Epithelial cell of prostate (primary cell): ENCODE data around the gene GYPA.
A peak's percentile ranks its signal among the peaks of the same experiment; 100 is the strongest.
"Not testable (repeated sequence)": the region's sequence is repeated elsewhere in the genome, so short reads cannot be mapped to it uniquely, and the experiment has no call there.

ENCODE experiments used
- DNase-seq: peaks from one replicate; pipeline ENCODE4 v3.0.0-alpha.2; 2011; ENCODE audit warnings: low read depth, low spot score
- H3K27ac ChIP-seq: fragments of 450-650 bp; 2 replicates; pipeline ENCODE4 v1.5.1; 2017; ENCODE audit warnings: mild to moderate bottlenecking

GYPA gene

DNA sequence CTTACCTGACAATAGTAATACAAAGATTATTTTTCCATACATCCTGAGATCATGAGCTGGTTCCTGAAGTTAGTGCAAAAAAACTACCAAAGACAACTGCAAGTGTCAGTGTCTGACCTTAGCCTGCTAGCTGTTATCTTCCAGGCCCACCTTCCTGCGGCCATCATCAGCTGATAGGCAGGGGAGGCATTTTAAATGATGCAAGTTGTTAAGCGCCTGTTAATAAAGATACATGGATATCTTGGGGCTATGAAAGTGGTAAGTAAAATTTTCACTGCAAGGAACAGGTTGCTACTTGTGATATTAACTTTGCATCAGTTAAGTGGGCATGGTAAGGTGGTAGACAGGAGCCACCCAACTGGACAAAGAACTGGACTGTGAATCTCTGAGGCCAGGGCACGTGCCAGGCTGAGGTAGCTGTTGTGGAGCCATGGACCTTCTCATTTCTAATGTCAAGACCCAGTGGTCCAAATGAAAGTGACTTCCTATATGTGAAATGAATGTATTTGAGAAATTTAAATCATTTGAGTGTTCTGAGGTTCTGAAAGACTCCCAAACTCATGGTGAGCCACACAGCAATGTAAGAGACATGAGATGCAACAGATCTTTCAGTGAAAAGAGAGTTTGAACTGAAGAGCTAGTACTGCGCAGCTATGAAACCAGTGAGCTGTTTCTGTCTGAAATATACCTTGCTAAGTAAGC, at the start of gene GYPA:
TSS of gene GYPA (minus strand) at position 125 of the 702 bp plus-strand sequence. CDS start at position 42, 83 bp downstream.
- not testable (repeated sequence) for DNase-seq, H3K27ac ChIP-seq

DNA sequence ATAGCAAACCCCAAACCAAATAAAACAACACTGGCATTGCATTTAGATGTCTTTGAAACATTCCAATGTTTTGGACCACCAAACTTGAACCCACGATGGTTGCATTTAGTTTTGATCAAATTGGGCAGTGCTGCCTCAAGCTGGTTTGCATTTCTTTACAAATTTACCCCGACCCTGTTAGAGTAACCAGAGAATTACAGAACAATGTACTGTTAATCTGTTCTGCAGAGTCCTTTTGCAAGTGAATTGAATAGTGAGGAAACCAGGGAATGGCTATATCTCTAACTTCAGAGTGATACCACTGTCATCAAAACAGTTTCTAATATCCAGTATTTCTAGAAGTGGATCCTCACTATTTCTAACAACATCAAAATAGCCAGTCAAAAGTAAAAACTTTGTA, 49.5 kb upstream of the GYPA start:
- no peak overlapping the region for H3K27ac ChIP-seq
- no peak for DNase-seq

DNA sequence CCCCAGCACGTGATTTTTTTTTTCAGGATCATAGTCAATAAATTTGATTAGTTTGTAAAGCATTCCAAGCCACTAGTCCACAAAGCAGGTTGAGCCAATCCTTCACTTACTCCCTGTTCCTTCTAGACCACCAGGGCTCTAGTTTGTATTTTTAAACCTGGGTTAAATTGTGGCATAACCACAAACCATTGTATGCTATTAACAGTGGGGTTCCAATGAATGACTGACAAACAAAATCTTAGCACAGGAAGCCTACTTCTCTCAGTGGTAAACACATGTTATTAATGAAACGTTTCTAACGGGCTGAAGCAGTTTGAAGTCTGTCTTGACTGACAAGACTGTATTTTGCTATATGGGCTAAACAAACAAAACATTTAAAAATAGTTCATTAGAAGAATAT, 48.6 kb upstream of the GYPA start:
- DNase-seq = no peak
- H3K27ac ChIP-seq = no peak overlapping the region

DNA sequence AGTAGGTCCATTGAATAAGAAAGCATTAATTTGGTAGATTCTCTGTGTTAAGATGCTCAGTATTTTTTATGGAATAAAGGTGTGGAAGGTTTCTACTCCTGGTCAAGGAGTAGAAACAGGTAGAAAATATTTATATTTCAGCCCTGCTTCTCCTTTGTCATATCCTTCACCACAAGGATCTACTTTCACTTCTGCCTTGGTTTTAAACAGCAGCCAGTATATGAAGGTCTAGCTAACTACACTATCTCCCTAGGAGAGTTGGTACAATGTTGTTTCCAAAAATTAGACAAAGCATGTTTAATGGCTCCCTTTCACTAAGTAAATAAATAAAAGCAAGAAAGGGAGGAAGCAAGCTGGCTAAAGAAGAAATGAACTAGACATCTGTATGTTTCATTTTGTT, 44.6 kb upstream of the GYPA start:
- no peak overlapping the region for H3K27ac ChIP-seq
- DNase-seq = no peak

DNA sequence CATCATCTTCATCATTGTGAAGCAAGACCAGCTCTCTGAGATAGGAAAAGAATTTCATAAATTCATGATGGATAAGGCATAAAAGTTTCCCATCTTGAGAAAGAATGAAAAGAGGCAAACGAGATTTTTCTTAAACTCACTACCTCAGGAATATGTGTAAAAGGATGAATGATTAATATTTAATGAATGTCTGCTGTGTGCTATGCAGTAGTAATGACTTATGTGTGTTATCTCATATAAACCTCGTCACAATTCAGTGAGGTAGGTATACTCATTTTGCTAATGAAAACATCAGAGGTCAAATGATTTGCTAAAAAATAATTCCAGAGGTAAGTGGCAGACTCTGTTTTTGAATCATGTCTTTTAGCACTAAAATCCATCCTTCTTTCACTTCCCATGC, 42.6 kb upstream of the GYPA start:
- DNase-seq = no peak

DNA sequence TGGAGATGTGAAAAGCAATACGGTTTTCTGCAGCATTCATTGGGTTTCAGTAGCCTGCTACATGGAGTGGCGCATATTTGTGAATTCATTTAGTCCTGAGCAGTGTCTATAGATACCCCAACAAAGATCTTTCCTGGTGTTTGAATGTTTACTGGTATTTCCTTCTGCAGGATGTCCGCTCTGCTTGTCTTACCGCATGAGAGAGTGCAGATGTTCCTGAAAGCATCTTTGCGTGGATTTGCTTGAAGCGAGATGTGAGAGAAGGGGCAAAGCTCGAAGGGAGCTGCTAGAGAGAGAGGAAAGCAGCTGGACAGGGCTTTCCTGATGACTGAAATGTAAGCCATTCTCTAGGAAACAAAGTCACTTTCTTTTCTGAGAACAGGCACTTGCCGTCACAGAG, 40.9 kb upstream of the GYPA start:
- no peak for DNase-seq
- H3K27ac ChIP-seq = no peak overlapping the region

More for the DNA sequence above, 42.6 kb upstream of the GYPA start:
- no peak overlapping the region for H3K27ac ChIP-seq

DNA sequence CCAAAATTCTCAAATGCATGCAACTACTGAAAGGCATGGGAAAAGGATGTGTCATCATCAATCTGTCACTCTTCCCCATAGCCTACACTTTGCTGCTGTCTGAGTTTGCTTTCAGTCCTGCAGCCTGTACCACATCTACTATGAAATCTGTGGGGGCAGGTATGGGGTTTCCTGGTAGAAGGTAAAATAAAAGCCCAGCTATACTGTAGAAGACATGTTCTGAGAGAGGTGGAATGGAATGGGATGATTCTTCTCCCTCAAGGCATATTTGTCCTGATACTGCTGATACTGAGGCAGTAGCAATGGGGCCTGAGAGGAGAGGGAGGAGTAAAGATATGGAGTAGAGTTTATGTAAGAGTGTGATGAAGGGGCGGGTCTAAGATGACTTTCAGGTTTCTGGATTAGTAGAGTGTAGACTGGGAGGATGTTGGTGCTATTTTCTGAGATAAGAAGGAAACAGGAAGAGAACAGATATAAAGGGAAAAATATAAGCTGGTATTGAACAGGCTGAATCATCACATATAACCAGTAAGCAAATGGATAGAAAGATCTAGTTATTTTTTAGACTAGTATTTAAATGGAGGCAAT, 38.7 kb upstream of the GYPA start:
- H3K27ac ChIP-seq = no peak overlapping the region
- peak; percentile 10 for DNase-seq

DNA sequence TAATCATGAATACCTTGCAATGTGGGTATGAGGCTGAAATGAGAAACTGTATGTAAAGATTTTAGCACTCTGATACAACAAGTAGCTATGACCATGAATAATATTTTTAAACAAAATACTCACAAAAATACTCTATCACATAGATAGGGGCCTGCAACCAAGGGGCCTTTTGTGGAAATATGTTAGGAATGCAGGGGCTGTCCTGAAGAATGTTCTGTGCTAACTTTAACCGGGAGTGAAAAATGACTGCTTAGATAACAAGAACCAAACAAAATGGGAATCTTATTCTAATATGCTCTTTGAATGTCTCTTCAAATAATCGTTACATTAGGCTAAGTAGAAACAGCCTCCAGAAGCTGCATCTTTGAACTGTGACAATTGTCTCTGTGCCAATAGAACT, 37.9 kb upstream of the GYPA start:
- no peak overlapping the region for H3K27ac ChIP-seq
- DNase-seq = no peak

DNA sequence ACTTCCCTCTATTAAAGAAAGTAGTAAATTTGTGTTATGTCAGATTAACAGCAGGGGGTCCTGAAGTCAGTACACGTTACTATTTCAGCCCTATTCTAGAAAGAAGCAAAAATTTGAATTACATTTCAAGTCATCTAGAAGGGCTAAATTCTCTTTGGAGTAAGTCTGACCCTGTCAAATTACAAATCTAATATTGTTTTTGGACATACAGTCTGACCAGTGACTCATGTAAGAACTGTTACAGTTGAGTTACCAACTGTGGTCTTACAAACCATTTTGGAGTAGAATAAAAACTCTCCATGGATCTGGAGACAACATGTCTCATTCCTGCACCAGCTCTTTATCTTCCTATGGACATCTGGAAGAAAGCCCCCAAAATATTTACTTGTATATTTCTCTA, 36.0 kb upstream of the GYPA start:
- DNase-seq = no peak
- no peak overlapping the region for H3K27ac ChIP-seq

DNA sequence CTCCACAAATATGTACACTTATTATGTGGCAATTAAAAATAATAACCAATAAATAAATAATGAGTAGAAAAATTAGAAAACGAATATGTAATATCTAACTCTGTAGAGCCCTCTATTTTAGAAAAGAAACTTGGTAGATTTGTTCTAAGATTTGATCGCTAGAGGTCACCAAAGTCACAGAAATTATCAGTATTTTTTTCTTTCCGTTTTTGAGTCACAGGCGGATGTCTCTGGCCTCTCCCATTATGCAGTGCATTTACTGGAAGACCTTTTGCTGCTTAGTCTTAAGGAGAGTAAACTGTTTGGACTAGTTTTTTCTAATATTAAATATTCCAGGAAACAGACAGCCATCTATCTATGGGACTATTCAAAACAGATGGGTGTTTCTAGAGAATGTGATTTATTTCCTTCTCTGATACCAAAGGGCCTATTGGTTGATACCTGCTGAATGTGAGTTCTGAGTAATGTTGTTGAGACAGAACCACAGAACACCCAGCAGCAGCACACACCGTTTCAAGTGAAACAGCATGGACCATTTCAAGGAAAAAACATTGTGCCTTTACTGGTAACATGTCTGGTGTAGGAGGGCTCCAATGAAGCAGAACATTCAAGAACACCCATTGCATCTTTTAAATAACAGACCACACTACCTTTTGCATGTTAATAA, 34.0 kb upstream of the GYPA start:
- DNase-seq = peak; percentile 12
- H3K27ac ChIP-seq = no peak overlapping the region

DNA sequence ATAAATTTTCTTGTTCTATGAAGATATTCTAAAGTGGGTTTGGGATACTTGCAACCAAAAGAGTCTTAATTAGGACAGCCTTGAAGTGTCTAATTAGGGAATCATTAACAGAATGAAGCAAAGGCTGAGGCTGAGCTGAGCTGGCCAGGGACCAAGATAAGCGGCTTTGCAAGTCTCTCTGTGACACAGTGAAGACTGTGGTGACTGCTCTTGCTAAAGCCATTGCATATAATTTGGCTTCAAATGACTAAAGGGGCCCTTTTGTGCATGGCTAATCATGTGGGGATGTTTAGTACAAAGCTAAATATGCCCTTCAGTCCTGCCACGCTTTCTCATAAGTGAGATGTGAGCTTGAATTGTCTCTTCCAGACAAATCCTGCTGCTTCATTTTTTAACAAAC, 31.2 kb upstream of the GYPA start:
- H3K27ac ChIP-seq = no peak overlapping the region
- DNase-seq = no peak

DNA sequence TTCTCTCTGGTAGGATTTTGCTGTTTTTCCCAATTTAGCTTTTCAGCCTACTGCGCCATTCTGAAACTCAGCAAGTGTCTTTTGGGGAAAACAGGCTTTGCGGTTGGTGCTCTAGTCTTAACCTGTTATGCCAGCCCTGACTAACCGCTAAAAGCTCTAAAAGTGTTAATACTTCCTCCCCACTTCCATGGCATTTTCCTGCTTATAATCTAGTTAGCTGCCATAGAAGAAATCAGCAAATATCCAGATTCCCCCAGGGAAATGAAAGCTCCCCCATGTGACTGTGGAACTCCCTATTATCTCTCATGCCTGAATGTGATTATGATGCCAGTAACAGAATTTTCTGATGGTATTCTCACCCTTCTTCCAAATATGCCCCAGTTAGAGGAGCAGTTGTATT, 28.7 kb upstream of the GYPA start:
- H3K27ac ChIP-seq = no peak overlapping the region
- DNase-seq = no peak

DNA sequence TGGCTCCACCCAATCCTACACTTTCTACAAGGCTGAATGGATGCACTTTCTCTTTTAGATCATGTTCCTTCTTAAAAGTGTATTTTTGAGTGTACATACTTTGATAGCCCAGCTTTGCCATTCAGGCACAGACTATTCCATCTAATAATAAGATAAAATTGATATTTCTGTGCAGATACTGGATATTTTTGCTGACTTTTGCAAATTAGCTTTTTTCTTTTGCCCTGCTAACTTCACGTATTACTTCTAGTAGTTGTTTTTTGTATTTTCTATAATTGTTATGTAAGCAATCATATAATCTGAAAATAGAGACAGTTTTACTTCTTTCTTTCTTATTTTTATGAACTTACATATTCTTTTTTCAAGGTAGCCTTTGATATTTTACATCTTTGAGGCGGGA, 13.5 kb upstream of the GYPA start:
- no peak overlapping the region for H3K27ac ChIP-seq
- no peak for DNase-seq

DNA sequence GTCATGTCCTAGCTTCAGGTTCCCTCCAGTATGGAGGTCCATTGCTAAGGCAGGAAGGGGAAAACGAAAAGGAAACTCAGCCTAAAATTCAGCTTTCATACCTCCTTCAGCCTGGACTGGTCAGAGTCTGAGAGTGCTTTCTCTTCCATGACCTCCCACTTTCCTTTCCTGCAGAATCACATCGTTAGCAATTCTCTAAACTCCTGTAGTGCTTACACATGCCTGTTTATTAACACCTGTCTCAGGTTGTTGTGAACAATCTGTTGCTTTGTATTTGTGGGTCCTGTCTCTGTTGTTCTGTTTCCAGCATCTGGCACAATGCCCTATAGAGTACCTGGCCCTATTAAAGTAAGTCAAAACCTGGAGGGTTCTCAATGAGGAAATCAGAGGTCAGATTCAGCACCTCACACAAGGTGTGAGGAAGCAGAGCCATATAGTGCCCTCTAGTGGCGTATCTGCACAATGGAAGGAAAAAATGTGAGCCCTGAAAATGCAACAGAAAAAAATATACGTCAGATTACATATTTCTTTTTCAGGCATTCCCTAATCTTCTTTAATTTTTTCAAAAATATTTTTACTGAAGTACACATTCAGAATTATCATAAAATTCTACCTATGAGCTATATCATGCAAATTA, 2.3 kb upstream of the GYPA start:
- not testable (repeated sequence) for H3K27ac ChIP-seq, DNase-seq

DNA sequence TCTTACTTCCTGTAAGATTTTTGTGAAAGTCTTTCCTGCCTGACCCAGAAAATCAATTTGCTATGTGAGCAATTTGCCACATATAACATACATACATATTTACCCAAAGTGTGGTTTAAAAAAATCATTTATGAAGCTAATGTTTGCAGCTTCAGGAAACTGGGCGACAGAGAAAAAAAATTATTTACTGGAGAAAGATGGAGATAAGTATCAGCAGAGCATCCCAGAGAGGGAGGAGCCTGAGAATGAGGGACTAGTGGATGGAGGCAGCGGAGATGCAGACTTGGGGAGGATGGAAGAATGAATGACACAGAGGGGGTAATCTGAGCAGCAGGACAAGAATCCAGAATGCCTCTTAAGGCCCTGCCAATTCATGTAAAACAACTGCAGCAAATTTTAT, 975 bp upstream of the GYPA start:
- no peak overlapping the region for H3K27ac ChIP-seq
- no peak for DNase-seq

DNA sequence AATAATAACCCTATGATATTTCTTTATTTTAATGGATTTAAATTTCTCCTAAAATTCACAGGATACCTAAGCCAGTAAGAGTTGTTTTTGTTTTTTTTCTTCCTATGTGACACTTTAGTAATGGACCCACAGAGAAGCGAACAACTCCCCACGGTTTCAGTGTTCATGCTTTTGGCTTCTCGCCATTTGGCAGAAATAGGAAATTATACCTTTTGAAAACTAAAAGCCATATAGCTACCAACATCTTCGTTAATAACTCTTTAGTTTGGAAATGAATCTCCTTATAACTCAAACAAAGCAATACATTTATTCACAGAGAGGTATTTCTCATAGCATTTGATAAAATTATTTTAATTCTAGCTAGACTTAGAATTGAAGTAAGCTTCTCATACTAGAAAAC, 527 bp downstream of the GYPA start:
- not testable (repeated sequence) for H3K27ac ChIP-seq, DNase-seq

DNA sequence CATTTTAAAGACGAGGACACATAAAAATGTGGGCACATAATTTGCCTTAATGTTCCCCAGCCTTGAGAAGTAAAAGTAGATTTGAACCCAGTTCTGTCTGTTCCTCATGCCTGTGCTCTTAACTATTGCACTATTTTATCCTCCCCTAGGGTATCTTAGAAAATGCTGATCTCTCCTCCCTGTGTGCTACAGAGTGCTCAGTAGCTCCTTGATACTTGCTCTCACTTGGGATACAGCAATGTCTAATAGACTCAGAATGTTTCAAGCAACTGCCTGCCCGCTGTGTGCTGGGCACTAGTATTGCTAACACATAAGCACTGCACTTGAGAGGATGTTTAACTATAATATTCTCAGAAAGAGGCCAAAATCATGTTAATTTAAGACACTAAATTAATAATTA, 971 bp downstream of the GYPA start:
- not testable (repeated sequence) for DNase-seq, H3K27ac ChIP-seq

DNA sequence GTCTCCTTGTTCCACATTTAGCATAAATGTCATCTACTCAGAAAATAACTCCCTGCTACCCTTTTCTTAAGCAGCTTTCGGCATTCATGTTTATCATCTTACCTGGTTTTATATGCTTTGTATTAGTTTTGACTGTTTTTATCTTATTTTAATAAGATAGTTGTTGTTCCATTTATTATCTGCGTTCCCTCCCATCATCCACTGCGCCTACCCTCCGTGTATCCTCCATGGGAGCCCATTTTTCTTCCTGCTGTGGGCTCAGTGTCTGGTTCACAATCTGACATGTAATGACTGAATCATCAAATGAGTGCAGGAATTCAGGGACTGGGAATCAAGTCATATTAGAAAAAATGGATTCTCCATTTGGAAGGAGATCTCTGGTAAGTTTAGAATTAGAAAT, 2.3 kb downstream of the GYPA start:
- H3K27ac ChIP-seq, DNase-seq: not testable (repeated sequence)

DNA sequence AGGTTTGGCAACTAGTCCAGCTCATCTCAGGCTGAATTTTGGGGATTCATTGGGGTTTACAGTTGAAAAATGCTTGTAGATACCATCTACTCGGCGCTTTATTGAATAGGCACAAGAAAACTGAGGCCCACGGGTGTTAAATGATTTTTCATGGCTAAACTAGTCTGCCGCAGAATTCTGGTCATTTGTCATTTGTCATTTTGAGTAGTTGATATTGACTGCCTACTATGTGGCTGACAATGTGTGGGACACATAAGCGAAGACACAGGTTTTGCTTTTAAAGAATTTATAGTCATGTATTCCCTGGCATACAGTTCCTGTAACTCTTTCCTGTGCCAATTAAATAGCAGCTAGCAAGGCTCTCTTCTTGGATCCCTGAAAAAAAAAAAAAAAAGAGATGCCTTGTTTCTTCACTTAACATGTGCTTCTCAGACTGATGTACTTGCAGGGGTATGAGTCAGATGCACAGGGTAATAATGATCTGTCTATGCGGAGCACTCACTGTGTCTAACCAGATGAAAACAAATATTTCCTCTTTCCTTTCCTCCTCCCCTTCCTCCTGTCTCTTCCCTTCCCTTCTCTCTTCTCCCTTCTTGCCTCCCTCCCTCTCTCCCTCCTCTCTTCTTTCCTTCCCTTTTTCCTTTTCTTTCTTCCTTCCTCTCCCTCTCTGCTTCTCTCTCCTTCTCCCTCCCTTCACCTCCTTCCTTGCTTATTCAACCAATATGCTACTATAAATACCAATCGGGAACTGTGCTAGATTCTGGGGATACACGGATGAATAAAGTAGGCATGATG, 3.2 kb downstream of the GYPA start:
- DNase-seq, H3K27ac ChIP-seq: not testable (repeated sequence)

DNA sequence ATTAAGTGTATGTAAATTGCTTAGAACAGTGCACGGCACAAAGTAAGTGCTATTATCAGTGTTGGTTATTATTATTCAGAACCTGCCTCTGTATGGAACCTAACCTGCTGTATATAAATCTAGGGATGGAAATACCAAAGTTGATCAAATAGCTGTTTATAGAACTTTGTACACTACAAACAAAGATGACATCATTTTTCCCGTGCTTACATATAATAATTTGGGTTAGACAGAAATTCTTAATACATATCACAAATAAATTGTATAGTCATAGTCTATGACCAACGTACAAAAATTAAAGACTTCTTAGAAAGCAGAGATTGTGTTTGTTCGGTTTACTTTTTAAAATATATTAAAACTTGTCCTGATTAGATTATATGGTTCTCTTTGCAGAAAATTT, 4.3 kb downstream of the GYPA start:
- not testable (repeated sequence) for DNase-seq, H3K27ac ChIP-seq
